GM12865 (cell line): ENCODE data around the gene OR4D11.

Source experiments
- DNase-seq: peaks from one replicate; pipeline ENCODE4 v3.0.0; 2010; ENCODE audit warnings: low read depth
- H3K4me3 ChIP-seq: 2 replicates; pipeline ENCODE4 v1.5.1; 2011; ENCODE audit warnings: mild to moderate bottlenecking, low read depth, low read length, control low read depth
- CTCF ChIP-seq: IDR thresholded peaks from 2 replicates; pipeline ENCODE4 v1.5.1; 2011; ENCODE audit warnings: low read length, control low read depth, low read depth, inconsistent platforms; ENCODE audit not compliant: insufficient read depth; ENCODE audit errors: missing control alignments

Gene OR4D11

GRCh38 chr11:59503276-59503675, at the start of gene OR4D11:
Gene OR4D11 (plus strand): TSS chr11:59503576. CDS start chr11:59503576, 0 bp downstream.
- no peak for TF ChIP-seq CTCF
- DNase-seq, result no peak
- H3K4me3 ChIP-seq, result no peak within 1 kb of the TSS

- H3K4me3 ChIP-seq, result no peak within 1 kb of the TSS
- no peak for DNase-seq
- no peak for TF ChIP-seq CTCF
Measured at GRCh38 chr11:59456661-59457060, 46.7 kb upstream of the OR4D11 start, which contains the start of gene OR4D6. Gene OR4D6 (plus strand): TSS chr11:59456961. CDS start chr11:59456961, 0 bp downstream.

GRCh38 chr11:59459916-59460315, 43.5 kb upstream of the OR4D11 start:
- no peak for DNase-seq
- no peak for TF ChIP-seq CTCF
- H3K4me3 ChIP-seq, result no peak overlapping the region

- no peak for DNase-seq
- H3K4me3 ChIP-seq, result no peak overlapping the region
- TF ChIP-seq CTCF, result no peak
Measured at GRCh38 chr11:59463190-59463641, 40.2 kb upstream of the OR4D11 start.

GRCh38 chr11:59473015-59473414, 30.4 kb upstream of the OR4D11 start, which contains the start of gene OR4D10:
Gene OR4D10 (plus strand): TSS chr11:59473315. CDS start chr11:59477430, 4,115 bp downstream.
- DNase-seq, result no peak
- no peak for TF ChIP-seq CTCF

GRCh38 chr11:59475176-59475575, 28.2 kb upstream of the OR4D11 start:
- H3K4me3 ChIP-seq, result no peak overlapping the region
- no peak for DNase-seq
- no peak for TF ChIP-seq CTCF

More at GRCh38 chr11:59473015-59473414, 30.4 kb upstream of the OR4D11 start, which contains the start of gene OR4D10:
- H3K4me3 ChIP-seq, result no peak within 1 kb of the TSS

- no peak for TF ChIP-seq CTCF
- DNase-seq, result no peak
- H3K4me3 ChIP-seq, result no peak overlapping the region
Measured at GRCh38 chr11:59479906-59480305, 23.5 kb upstream of the OR4D11 start.
